Measurements from ENCODE around the gene DDX25. TPM values are rescaled to one million over a fixed set of nuclear protein-coding genes. Genes with fewer than 3 reads are reported as not detected.
A peak's percentile ranks its signal among the peaks of the same experiment; 100 is the strongest.

The DDX25 gene
- total RNA-seq, 2 donors from 2014 or later = 9.5 TPM; not detected in 1

DNA sequence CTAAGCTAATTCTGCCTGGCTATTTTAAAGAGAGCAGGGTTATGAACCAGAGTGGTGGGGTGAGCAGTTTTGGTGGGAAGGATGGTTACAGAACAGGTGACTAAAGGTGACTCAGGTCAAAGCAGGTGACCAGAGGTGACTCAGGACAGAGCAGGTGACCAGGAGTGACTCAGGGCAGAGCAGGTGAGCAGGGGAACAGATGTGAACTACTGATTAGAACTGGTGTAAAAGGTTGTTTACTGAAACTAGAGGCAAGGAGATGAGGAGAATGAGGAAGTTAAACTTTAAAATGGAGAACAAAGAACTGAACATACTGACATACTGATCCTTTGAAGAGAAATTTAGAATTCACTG is 32.2 kb upstream of the DDX25 start:
- TF ChIP-seq, protein P1, sequence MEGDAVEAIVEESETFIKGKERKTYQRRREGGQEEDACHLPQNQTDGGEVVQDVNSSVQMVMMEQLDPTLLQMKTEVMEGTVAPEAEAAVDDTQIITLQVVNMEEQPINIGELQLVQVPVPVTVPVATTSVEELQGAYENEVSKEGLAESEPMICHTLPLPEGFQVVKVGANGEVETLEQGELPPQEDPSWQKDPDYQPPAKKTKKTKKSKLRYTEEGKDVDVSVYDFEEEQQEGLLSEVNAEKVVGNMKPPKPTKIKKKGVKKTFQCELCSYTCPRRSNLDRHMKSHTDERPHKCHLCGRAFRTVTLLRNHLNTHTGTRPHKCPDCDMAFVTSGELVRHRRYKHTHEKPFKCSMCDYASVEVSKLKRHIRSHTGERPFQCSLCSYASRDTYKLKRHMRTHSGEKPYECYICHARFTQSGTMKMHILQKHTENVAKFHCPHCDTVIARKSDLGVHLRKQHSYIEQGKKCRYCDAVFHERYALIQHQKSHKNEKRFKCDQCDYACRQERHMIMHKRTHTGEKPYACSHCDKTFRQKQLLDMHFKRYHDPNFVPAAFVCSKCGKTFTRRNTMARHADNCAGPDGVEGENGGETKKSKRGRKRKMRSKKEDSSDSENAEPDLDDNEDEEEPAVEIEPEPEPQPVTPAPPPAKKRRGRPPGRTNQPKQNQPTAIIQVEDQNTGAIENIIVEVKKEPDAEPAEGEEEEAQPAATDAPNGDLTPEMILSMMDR (IDR thresholded peaks at IDR 0.05) = no peak
- no peak for TF ChIP-seq POLR2AphosphoS5 (IDR thresholded peaks at IDR 0.05)
- TF ChIP-seq POLR2A (IDR thresholded peaks at IDR 0.05) = no peak
- no peaks in the 10 kb centered on the region for H3K36me3 ChIP-seq
- no peaks in the 10 kb centered on the region for H3K4me1 ChIP-seq (replicated peaks)
- H3K4me3 ChIP-seq = no peak overlapping the region
- intact Hi-C loops (cut with DNase I) = loop anchor here (10.0 kb wide), 1 partner anchor 777 kb away; no protein-coding TSS in a partner anchor
- no peak for DNase-seq (ENCODE audit: low spot score)
- H3K9me3 ChIP-seq = no peaks in the 10 kb centered on the region
- H3K27me3 ChIP-seq (replicated peaks; ENCODE audit: insufficient read depth) = no peaks in the 10 kb centered on the region
- H3K27ac ChIP-seq = no peak overlapping the region

DNA sequence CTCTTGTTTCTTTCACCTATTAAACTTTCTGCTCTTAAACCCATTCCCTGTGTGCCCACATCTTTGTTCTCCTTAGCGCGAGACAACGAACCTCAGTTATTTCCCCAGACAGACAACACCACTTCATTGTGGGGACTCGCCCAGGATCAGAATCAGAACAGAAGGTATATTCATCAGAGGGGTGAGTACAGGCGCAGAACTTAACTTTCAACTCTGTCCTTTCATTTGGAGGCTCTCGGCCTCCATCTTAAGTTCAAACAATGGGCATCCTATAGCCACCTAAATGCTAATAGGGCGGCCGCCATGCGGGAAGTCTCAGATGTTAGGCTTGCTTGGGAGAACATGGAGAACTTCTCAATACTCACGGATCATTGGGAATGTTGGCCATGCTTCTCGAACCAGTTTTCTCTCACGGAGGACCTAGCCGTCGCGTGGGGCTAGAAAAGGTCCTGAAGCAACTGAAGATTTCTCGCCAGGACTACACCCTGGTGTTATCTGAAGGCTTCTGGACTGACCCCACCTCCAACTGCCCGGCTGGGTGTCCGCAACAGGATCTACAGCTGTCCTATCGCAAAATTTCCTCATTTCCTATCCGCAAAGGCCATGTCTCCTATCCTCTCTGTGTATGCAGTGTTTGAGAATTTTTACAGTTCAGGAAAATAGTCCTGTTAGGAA is 30.3 kb upstream of the DDX25 start:
- Histone ChIP-seq H3K27ac (no peak overlapping the region), H3K9me3 (no peaks in the 10 kb centered on the region), H3K4me1 (replicated peaks) (no peaks in the 10 kb centered on the region), H3K4me3 (no peak overlapping the region), H3K36me3 (no peaks in the 10 kb centered on the region), H3K27me3 (replicated peaks; ENCODE audit: insufficient read depth) (no peaks in the 10 kb centered on the region)
- TF ChIP-seq POLR2A (IDR thresholded peaks at IDR 0.05) (no peak), POLR2AphosphoS5 (IDR thresholded peaks at IDR 0.05) (no peak)
- TF ChIP-seq, protein P1 (IDR thresholded peaks at IDR 0.05) = no peak
- intact Hi-C loops (cut with DNase I) = loop anchor here (2.0 to 10.0 kb wide), 2 partner anchors 247 to 779 kb away; no protein-coding TSS in a partner anchor
- WGBS = 77% methylated on average over 20 of the region's 20 CpGs
- DNase-seq (ENCODE audit: low spot score) = no peak

DNA sequence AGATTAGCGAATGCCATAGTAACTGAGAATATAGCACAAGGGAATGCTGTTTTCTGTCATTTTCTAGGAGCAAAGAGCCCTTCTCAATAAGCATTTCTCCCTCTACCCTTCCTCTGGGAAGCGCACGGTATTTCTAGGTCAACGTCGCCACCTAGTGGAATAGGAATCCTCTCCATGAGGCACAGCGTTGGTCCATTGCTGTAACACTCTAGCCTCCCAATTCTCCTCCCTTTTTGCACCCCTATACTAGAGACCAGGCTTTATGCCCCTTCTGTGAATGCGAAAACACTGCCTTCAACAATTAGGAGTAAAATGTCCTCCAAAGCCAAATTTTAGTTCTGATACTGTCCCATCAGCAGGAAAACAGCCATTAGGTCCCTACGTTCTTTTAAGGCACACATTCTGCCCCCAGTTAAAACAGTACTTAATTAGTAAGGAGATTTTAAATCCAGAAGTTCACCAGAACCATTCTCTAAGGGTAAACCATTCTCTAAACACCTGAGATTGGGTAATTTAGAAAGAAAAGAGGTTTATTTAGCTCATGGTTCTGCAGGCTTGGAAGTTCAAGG is 29.7 kb upstream of the DDX25 start:
- WGBS = 9% methylated on average over 8 of the region's 8 CpGs
- Histone ChIP-seq H3K4me1 (replicated peaks) (no peaks in the 10 kb centered on the region), H3K9me3 (no peaks in the 10 kb centered on the region), H3K36me3 (no peaks in the 10 kb centered on the region), H3K27ac (no peak overlapping the region), H3K4me3 (no peak overlapping the region), H3K27me3 (replicated peaks; ENCODE audit: insufficient read depth) (no peaks in the 10 kb centered on the region)
- DNase-seq (ENCODE audit: low spot score) = peak; percentile 36
- TF ChIP-seq POLR2A (IDR thresholded peaks at IDR 0.05) = no peak
- TF ChIP-seq POLR2AphosphoS5 (IDR thresholded peaks at IDR 0.05) = peak; percentile 5
- TF ChIP-seq, protein P1 (IDR thresholded peaks at IDR 0.05) = peak in 3 of 4 experiments; percentile 47 to 59 (median 59)
- intact Hi-C loops (cut with DNase I) = loop anchor here (2.0 to 10.0 kb wide), 2 partner anchors 248 to 780 kb away; no protein-coding TSS in a partner anchor

DNA sequence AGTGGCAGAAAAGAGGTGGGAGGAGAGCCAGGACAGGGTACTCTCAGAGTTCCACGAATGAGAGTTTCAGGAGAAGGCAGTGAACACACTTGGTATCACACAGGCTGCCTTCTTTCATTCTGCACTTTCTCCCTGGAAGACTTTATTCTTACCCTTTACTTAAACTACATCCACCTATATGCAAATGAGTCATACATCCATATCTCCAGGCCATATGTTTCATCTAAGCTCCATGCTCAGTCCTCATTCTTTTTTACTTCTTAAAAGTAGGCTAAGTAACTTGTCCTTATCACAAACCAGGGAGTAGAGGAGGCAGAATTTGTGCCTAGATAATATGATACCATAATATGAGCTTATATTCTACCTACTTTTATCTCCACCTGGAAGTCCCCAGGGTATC is 23.0 kb upstream of the DDX25 start:
- 62% methylated on average over 1 of the region's 1 CpG for whole genome bisulfite sequencing

More for the DNA sequence above, 23.0 kb upstream of the DDX25 start:
- no peak overlapping the region for H3K4me3 ChIP-seq
- H3K27ac ChIP-seq = no peak overlapping the region
- intact Hi-C loops (cut with DNase I) = no loop called here
- H3K9me3 ChIP-seq = no peaks in the 10 kb centered on the region
- no peaks in the 10 kb centered on the region for H3K4me1 ChIP-seq (replicated peaks)
- TF ChIP-seq, protein P1 (IDR thresholded peaks at IDR 0.05) = no peak
- TF ChIP-seq POLR2AphosphoS5 (IDR thresholded peaks at IDR 0.05) (no peak), POLR2A (IDR thresholded peaks at IDR 0.05) (no peak)
- H3K27me3 ChIP-seq (replicated peaks; ENCODE audit: insufficient read depth) = no peaks in the 10 kb centered on the region
- H3K36me3 ChIP-seq = no peaks in the 10 kb centered on the region
- DNase-seq (ENCODE audit: low spot score) = no peak
